ENCODE measurements around the gene CD68.
"Not testable (repeated sequence)": the region's sequence is repeated elsewhere in the genome, so short reads cannot be mapped to it uniquely, and the experiment has no call there.

Gene CD68

GRCh38 chr17:7593296-7593695 lies 13.9 kb downstream of the CD68 start:
- no peak overlapping the region for H3K4me3 ChIP-seq (ENCODE audit: low read length)
- H3K27ac ChIP-seq (ENCODE audit: low read depth, low read length): no peak overlapping the region
- 90% methylated on average over 12 of the region's 12 CpGs for WGBS
- no peaks in the 10 kb centered on the region for H3K27me3 ChIP-seq (ENCODE audit: insufficient read depth, low read length)
- peaks cover 60% of the 10 kb centered on the region for H3K36me3 ChIP-seq (ENCODE audit: insufficient read depth, low read length)
- no peaks in the 10 kb centered on the region for H3K9me3 ChIP-seq (ENCODE audit: insufficient read depth, low read depth, low read length)
- H3K4me1 ChIP-seq (ENCODE audit: insufficient read depth, low read length): peaks cover 14% of the 10 kb centered on the region
- H3K9ac ChIP-seq (ENCODE audit: low read depth, low read length): no peak overlapping the region

- H3K9ac ChIP-seq (ENCODE audit: low read depth, low read length); H3K27me3 ChIP-seq (ENCODE audit: insufficient read depth, low read length); H3K4me3 ChIP-seq (ENCODE audit: low read length); H3K4me1 ChIP-seq (ENCODE audit: insufficient read depth, low read length); H3K9me3 ChIP-seq (ENCODE audit: insufficient read depth, low read depth, low read length); H3K27ac ChIP-seq (ENCODE audit: low read depth, low read length): not testable (repeated sequence)
- WGBS: 88% methylated on average over 5 of the region's 5 CpGs
- peaks cover 83% of the 10 kb centered on the region for H3K36me3 ChIP-seq (ENCODE audit: insufficient read depth, low read length)
These were observed 18.1 kb downstream of the CD68 start for GRCh38 chr17:7597561-7597960.

- Histone ChIP-seq H3K9me3 (ENCODE audit: insufficient read depth, low read depth, low read length) (no peaks in the 10 kb centered on the region), H3K27me3 (ENCODE audit: insufficient read depth, low read length) (no peaks in the 10 kb centered on the region), H3K4me3 (ENCODE audit: low read length) (no peak overlapping the region), H3K27ac (ENCODE audit: low read depth, low read length) (no peak overlapping the region), H3K36me3 (ENCODE audit: insufficient read depth, low read length) (peaks cover 63% of the 10 kb centered on the region), H3K4me1 (ENCODE audit: insufficient read depth, low read length) (no peaks in the 10 kb centered on the region), H3K9ac (ENCODE audit: low read depth, low read length) (no peak overlapping the region)
- 98% methylated on average over 4 of the region's 4 CpGs for WGBS
These were observed 26.8 kb downstream of the CD68 start for GRCh38 chr17:7606280-7606679.

- Histone ChIP-seq H3K9ac (ENCODE audit: low read depth, low read length) (no peak overlapping the region), H3K9me3 (ENCODE audit: insufficient read depth, low read depth, low read length) (no peaks in the 10 kb centered on the region), H3K27me3 (ENCODE audit: insufficient read depth, low read length) (no peaks in the 10 kb centered on the region), H3K27ac (ENCODE audit: low read depth, low read length) (no peak overlapping the region), H3K4me1 (ENCODE audit: insufficient read depth, low read length) (peaks cover 8% of the 10 kb centered on the region), H3K36me3 (ENCODE audit: insufficient read depth, low read length) (peaks cover 37% of the 10 kb centered on the region), H3K4me3 (ENCODE audit: low read length) (no peak overlapping the region)
- WGBS: 93% methylated on average over 2 of the region's 2 CpGs
These were observed 31.2 kb downstream of the CD68 start for GRCh38 chr17:7610641-7611040.

- WGBS: 98% methylated on average over 3 of the region's 3 CpGs
- no peak overlapping the region for H3K27ac ChIP-seq (ENCODE audit: low read depth, low read length)
- no peak overlapping the region for H3K9ac ChIP-seq (ENCODE audit: low read depth, low read length)
- peaks cover 26% of the 10 kb centered on the region for H3K36me3 ChIP-seq (ENCODE audit: insufficient read depth, low read length)
- no peaks in the 10 kb centered on the region for H3K9me3 ChIP-seq (ENCODE audit: insufficient read depth, low read depth, low read length)
- no peaks in the 10 kb centered on the region for H3K27me3 ChIP-seq (ENCODE audit: insufficient read depth, low read length)
- H3K4me3 ChIP-seq (ENCODE audit: low read length): no peak overlapping the region; the same call in 1 of the 2 replicates
- peaks cover 8% of the 10 kb centered on the region for H3K4me1 ChIP-seq (ENCODE audit: insufficient read depth, low read length)
These were observed 32.3 kb downstream of the CD68 start for GRCh38 chr17:7611635-7612293.

- H3K9ac ChIP-seq (ENCODE audit: low read depth, low read length): no peak overlapping the region
- H3K4me1 ChIP-seq (ENCODE audit: insufficient read depth, low read length): peaks cover 8% of the 10 kb centered on the region
- H3K9me3 ChIP-seq (ENCODE audit: insufficient read depth, low read depth, low read length): no peaks in the 10 kb centered on the region
- no peaks in the 10 kb centered on the region for H3K27me3 ChIP-seq (ENCODE audit: insufficient read depth, low read length)
- no peak overlapping the region for H3K4me3 ChIP-seq (ENCODE audit: low read length)
- 94% methylated on average over 1 of the region's 1 CpG for WGBS
- H3K36me3 ChIP-seq (ENCODE audit: insufficient read depth, low read length): peaks cover 25% of the 10 kb centered on the region
- H3K27ac ChIP-seq (ENCODE audit: low read depth, low read length): no peak overlapping the region
These were observed 32.8 kb downstream of the CD68 start for GRCh38 chr17:7612294-7612640.

- H3K27me3 ChIP-seq (ENCODE audit: insufficient read depth, low read length): no peaks in the 10 kb centered on the region
- peak overlapping the region; percentile 79 for H3K9ac ChIP-seq (ENCODE audit: low read depth, low read length)
- H3K36me3 ChIP-seq (ENCODE audit: insufficient read depth, low read length): peaks cover 25% of the 10 kb centered on the region
- peak overlapping the region; percentile 85; the same call in 1 of the 2 replicates for H3K27ac ChIP-seq (ENCODE audit: low read depth, low read length)
- 7% methylated on average over 20 of the region's 20 CpGs for WGBS
- no peaks in the 10 kb centered on the region for H3K9me3 ChIP-seq (ENCODE audit: insufficient read depth, low read depth, low read length)
- H3K4me3 ChIP-seq (ENCODE audit: low read length): peak overlapping the region; percentile 77
- peaks cover 8% of the 10 kb centered on the region for H3K4me1 ChIP-seq (ENCODE audit: insufficient read depth, low read length)
These were observed 34.5 kb downstream of the CD68 start for GRCh38 chr17:7613769-7614424.

- WGBS: under 1% methylated on average over 93 of the region's 93 CpGs
- peak within 1 kb of the TSS; percentile 85; the same call in 1 of the 2 replicates for H3K27ac ChIP-seq (ENCODE audit: low read depth, low read length)
- H3K9ac ChIP-seq (ENCODE audit: low read depth, low read length): peak within 1 kb of the TSS; percentile 79
- H3K9me3 ChIP-seq (ENCODE audit: insufficient read depth, low read depth, low read length): no peaks in the 10 kb centered on the region
- H3K4me3 ChIP-seq (ENCODE audit: low read length): peak within 1 kb of the TSS; percentile 77
- H3K36me3 ChIP-seq (ENCODE audit: insufficient read depth, low read length): peaks cover 20% of the 10 kb centered on the region
- H3K27me3 ChIP-seq (ENCODE audit: insufficient read depth, low read length): no peaks in the 10 kb centered on the region
- H3K4me1 ChIP-seq (ENCODE audit: insufficient read depth, low read length): peaks cover 8% of the 10 kb centered on the region
These were observed 35.2 kb downstream of the CD68 start, which contains the start of gene FXR2 for GRCh38 chr17:7614425-7615264. Gene FXR2, minus strand, starts transcription at chr17:7614897. Its CDS starts 365 bp downstream, at chr17:7614532.

- Histone ChIP-seq H3K4me1 (ENCODE audit: insufficient read depth, low read length) (peaks cover 8% of the 10 kb centered on the region), H3K9ac (ENCODE audit: low read depth, low read length) (peak overlapping the region; percentile 24; the same call in 1 of the 2 replicates), H3K27me3 (ENCODE audit: insufficient read depth, low read length) (no peaks in the 10 kb centered on the region), H3K4me3 (ENCODE audit: low read length) (peak overlapping the region; percentile 46), H3K36me3 (ENCODE audit: insufficient read depth, low read length) (peaks cover 17% of the 10 kb centered on the region), H3K9me3 (ENCODE audit: insufficient read depth, low read depth, low read length) (no peaks in the 10 kb centered on the region), H3K27ac (ENCODE audit: low read depth, low read length) (peak overlapping the region; percentile 47; the same call in 1 of the 2 replicates)
- WGBS: 14% methylated on average over 27 of the region's 28 CpGs
These were observed 35.9 kb downstream of the CD68 start for GRCh38 chr17:7615265-7615747.

GRCh38 chr17:7618608-7619007 lies 39.2 kb downstream of the CD68 start:
- H3K36me3 ChIP-seq (ENCODE audit: insufficient read depth, low read length): no peaks in the 10 kb centered on the region
- H3K27me3 ChIP-seq (ENCODE audit: insufficient read depth, low read length): no peaks in the 10 kb centered on the region
- no peak overlapping the region for H3K27ac ChIP-seq (ENCODE audit: low read depth, low read length)
- H3K9me3 ChIP-seq (ENCODE audit: insufficient read depth, low read depth, low read length): no peaks in the 10 kb centered on the region
- H3K9ac ChIP-seq (ENCODE audit: low read depth, low read length): no peak overlapping the region
- no peak overlapping the region for H3K4me3 ChIP-seq (ENCODE audit: low read length)
- H3K4me1 ChIP-seq (ENCODE audit: insufficient read depth, low read length): peaks cover 2% of the 10 kb centered on the region; the same call in 1 of the 2 replicates
- 94% methylated on average over 4 of the region's 5 CpGs for WGBS

GRCh38 chr17:7620835-7621234 lies 41.4 kb downstream of the CD68 start:
- H3K4me1 ChIP-seq (ENCODE audit: insufficient read depth, low read length): no peaks in the 10 kb centered on the region
- no peak overlapping the region for H3K9ac ChIP-seq (ENCODE audit: low read depth, low read length)
- WGBS: 95% methylated on average over 8 of the region's 8 CpGs
- peaks cover under 1% of the 10 kb centered on the region; the same call in 1 of the 2 replicates for H3K36me3 ChIP-seq (ENCODE audit: insufficient read depth, low read length)
- no peaks in the 10 kb centered on the region for H3K9me3 ChIP-seq (ENCODE audit: insufficient read depth, low read depth, low read length)
- H3K4me3 ChIP-seq (ENCODE audit: low read length): no peak overlapping the region
- no peaks in the 10 kb centered on the region for H3K27me3 ChIP-seq (ENCODE audit: insufficient read depth, low read length)
- H3K27ac ChIP-seq (ENCODE audit: low read depth, low read length): no peak overlapping the region
